22Rv1 (cell line): ENCODE data around the gene DOK1.

ENCODE experiments used
- CTCF ChIP-seq: fragments of 450-650 bp; IDR thresholded peaks from 2 replicates; pipeline ENCODE4 v1.5.1; 2017; ENCODE audit warnings: mild to moderate bottlenecking
- ZFX ChIP-seq: fragments of 450-650 bp; IDR thresholded peaks from 2 replicates; pipeline ENCODE4 v1.6.1; 2017; ENCODE audit warnings: antibody characterized with exemption, borderline replicate concordance

GRCh38 chr2:74511104-74511989 lies 43.2 kb upstream of the DOK1 start:
- TF ChIP-seq CTCF (no peak), ZFX (no peak)
